ENCODE data around the gene SPPL2A. TPM values are rescaled to one million over a fixed set of nuclear protein-coding genes. Genes with fewer than 3 reads are reported as not detected.

Gene SPPL2A
- total and polyA plus RNA-seq, 2 of the 13 experiments (the other 11 are each of a cell fraction or from before 2014, with no cell fraction given): 80.5 to 105 TPM

GRCh38 chr15:50718700-50719125 is 46.8 kb downstream of the SPPL2A start (continued):
- TF ChIP-seq SIX4 (CRISPR knock-in tag; IDR thresholded peaks at IDR 0.05) (no peak; the same call in 1 of the 2 replicates), PHB2 (IDR thresholded peaks at IDR 0.05; ENCODE audit: partially characterized antibody) (no peak), HDAC1 (CRISPR knock-in tag; IDR thresholded peaks at IDR 0.05) (peak; percentile 86), PHF21A (CRISPR knock-in tag; IDR thresholded peaks at IDR 0.05) (peak; percentile 48; the same call in 1 of the 2 replicates), FOXA3 (CRISPR knock-in tag; IDR thresholded peaks at IDR 0.05) (peak; percentile 91), MNT (IDR thresholded peaks at IDR 0.05) (peak; percentile 50), TOPORS (CRISPR knock-in tag; IDR thresholded peaks at IDR 0.05) (no peak), PITX1 (CRISPR knock-in tag; IDR thresholded peaks at IDR 0.05) (peak; percentile 53; the same call in 1 of the 2 replicates), ARID3A (IDR thresholded peaks at IDR 0.05; ENCODE audit: low read depth, low read length) (peak; percentile 69), ZMYM4 (CRISPR knock-in tag; IDR thresholded peaks at IDR 0.05) (peak; percentile 94), ZC3H4 (CRISPR knock-in tag; IDR thresholded peaks at IDR 0.05; ENCODE audit: borderline replicate concordance) (no peak), MEIS2 (CRISPR knock-in tag; IDR thresholded peaks at IDR 0.05) (peak; percentile 85), ZNF281 (CRISPR knock-in tag; IDR thresholded peaks at IDR 0.05; ENCODE audit: borderline replicate concordance) (peak; percentile 74; the same call in 1 of the 2 replicates), ZNF354B (CRISPR knock-in tag; IDR thresholded peaks at IDR 0.05) (no peak), ZNF274 (CRISPR knock-in tag; IDR thresholded peaks at IDR 0.05) (no peak), HMGXB4 (CRISPR knock-in tag; IDR thresholded peaks at IDR 0.05; ENCODE audit: borderline replicate concordance in 1 of 2, low read depth in 1 of 2) (0 out of 4 replicates have a peak, but pooled peaks of 1 of the 2 experiments have one; percentile 24), ZMAT3 (CRISPR knock-in tag; conservative IDR thresholded peaks at IDR 0.05) (peak; percentile 64; the same call in 1 of the 2 replicates), TIGD3 (CRISPR knock-in tag; IDR thresholded peaks at IDR 0.05; ENCODE audit: borderline replicate concordance) (no peak), ZNF850 (CRISPR knock-in tag; conservative IDR thresholded peaks at IDR 0.05) (no peak), ZFP82 (CRISPR knock-in tag; IDR thresholded peaks at IDR 0.05; ENCODE audit: borderline replicate concordance) (no peak)

All from HepG2 (cell line).